IPS DF 4.7 (cell line): ENCODE results near the gene KRTAP10-7.
"Not testable (repeated sequence)": the region's sequence is repeated elsewhere in the genome, so short reads cannot be mapped to it uniquely, and the experiment has no call there.

Source experiments
- DNase-seq: peaks from one replicate; pipeline ENCODE4 v3.0.0-alpha.2; 2013; ENCODE audit warnings: low spot score; ENCODE audit errors: extremely low read depth

The KRTAP10-7 gene

DNA sequence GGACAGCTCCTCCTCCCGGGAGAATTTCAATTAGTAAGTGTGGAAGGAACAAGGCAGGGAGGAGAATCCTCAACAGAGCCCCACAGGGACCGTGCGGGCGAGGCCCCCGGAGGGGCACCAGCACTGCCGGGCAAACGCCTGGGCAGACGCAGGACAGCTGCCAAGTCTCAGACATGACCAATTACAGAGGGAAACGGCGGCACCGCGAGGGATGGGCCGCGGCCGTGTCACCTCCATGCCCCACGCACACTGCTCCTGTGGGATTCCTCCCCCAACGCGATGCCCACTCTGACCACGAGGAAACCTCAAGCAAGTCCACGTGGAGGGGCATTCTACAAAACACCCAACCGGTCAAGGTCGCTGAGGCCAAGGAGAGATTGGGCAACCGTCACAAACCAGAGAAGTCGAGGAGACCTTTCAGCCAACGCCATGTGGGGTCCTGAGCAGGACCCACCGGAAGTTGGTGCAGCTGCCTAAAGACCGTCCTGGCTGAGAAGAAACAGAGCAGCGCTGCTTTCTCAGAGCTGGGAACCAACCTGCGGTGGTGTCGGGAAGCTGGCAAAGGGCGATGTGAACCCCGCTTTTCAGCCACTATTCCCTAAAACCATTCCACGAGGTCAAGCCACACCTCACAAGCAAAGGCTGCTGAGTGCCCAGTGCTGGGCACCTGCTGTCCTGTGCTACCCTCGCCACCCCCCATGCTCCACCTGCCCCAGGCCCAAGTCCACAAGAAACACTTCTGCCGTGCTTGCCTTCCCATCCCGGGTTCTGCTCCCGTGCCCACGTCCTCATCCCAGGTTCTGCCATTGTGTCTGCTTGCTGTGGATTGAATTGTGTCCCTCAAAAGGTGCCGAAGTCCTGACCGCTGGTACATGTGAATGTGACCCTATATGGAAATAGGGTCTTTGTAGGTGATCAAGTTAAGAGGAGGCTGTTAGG lies 28.3 kb upstream of the KRTAP10-7 start:
- no peak for DNase-seq

- no peak for DNase-seq
Observed at GRCh38 chr21:44572959-44573583, 27.3 kb upstream of the KRTAP10-7 start.

- DNase-seq = not testable (repeated sequence)
Observed at GRCh38 chr21:44573630-44574456, 26.6 kb upstream of the KRTAP10-7 start, which contains the start of gene KRTAP10-4. Gene KRTAP10-4, plus strand, starts transcription at chr21:44573729. Its CDS starts 30 bp downstream, at chr21:44573759.

- DNase-seq = no peak
Observed at GRCh38 chr21:44574457-44575306, 25.7 kb upstream of the KRTAP10-7 start.

- DNase-seq = no peak
Observed at GRCh38 chr21:44575307-44576024, 24.9 kb upstream of the KRTAP10-7 start.

DNA sequence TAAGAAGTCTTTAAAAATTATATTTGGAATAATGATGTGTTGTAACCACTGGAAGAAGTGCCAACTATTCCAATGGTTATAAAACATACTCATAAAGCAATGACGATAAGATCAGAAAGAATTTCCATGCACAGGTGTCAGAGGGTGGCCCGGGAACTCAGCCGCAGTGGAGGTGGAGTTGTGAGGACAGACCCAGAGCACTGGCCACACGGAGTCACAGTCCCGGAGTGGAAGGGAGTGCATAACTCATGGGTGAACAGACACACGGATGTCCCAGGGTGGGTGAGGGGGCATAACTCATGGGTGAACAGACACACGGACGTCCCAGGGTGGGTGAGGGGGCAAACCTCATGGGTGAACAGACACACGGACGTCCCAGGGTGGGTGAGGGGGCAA lies 24.4 kb upstream of the KRTAP10-7 start:
- DNase-seq = no peak

- DNase-seq = no peak
Observed at GRCh38 chr21:44578371-44579055, 21.9 kb upstream of the KRTAP10-7 start.

- DNase-seq = no peak
Observed at GRCh38 chr21:44579056-44579832, 21.2 kb upstream of the KRTAP10-7 start.

- no peak for DNase-seq
Observed at GRCh38 chr21:44579833-44580144, 20.6 kb upstream of the KRTAP10-7 start.

GRCh38 chr21:44580231-44580821 lies 20.1 kb upstream of the KRTAP10-7 start, which contains the start of gene KRTAP10-5:
Gene KRTAP10-5, minus strand, starts transcription at chr21:44580604. Its CDS starts 26 bp downstream, at chr21:44580578.
- DNase-seq = not testable (repeated sequence)

- no peak for DNase-seq
Observed at GRCh38 chr21:44581158-44581557, 19.2 kb upstream of the KRTAP10-7 start.

GRCh38 chr21:44582055-44582454 lies 18.3 kb upstream of the KRTAP10-7 start:
- DNase-seq = no peak

- DNase-seq = no peak
Observed at GRCh38 chr21:44583089-44583799, 17.2 kb upstream of the KRTAP10-7 start.

DNA sequence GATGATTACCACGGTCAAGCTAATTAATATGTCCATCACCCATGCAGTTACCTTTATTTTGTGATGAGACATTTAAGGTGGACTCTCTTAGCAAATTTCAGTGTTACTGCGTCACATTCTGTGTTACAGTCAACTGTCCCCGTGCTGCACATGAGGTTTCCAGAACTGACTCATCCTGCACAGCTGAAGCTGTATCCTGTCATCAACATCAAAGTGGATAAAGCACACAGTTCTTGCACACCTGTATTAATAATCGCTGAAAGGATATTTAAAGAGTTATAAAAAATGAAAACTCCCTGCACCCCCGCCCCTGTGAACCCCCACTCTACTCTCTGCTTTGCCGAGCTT lies 16.6 kb upstream of the KRTAP10-7 start:
- no peak for DNase-seq

- no peak for DNase-seq
Observed at GRCh38 chr21:44585892-44586291, 14.5 kb upstream of the KRTAP10-7 start.

DNA sequence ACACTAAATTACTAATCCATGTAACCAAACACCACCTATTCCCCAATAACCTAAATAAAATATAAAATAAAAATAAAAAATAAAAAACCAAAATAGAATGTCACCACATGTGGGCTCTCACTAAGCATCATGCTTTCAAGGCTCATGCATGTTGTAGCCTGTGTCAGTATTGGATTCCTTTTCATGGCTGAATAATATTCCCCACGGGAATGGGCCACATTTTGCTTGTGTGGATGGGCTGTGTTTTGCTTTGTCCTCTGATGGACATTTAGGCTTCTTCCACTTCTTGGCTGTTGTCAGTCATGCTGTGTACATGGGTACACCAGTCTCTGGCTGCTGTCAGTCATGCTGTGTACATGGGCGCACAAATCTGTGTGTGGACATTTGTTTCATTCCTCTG lies 11.3 kb upstream of the KRTAP10-7 start:
- no peak for DNase-seq

GRCh38 chr21:44589586-44590305 lies 10.7 kb upstream of the KRTAP10-7 start:
- DNase-seq = no peak
